Coronary artery (tissue), 2 donors: ENCODE data around the gene HID1.
"Not testable (repeated sequence)": the region's sequence is repeated elsewhere in the genome, so short reads cannot be mapped to it uniquely, and the experiment has no call there.

ENCODE experiments used
- DNase-seq: peaks from one replicate; pipeline ENCODE4 v3.0.0-alpha.2; 2017; ENCODE audit warnings: low spot score
- H3K27ac ChIP-seq, 2 donors: fragments of 200-600 bp; sonication (generic); one replicate each; pipeline ENCODE4 v1.5.1; 2016 to 2019
- H3K4me3 ChIP-seq: fragments of 200-600 bp; sonication (generic); 2 replicates; pipeline ENCODE4 v1.5.1; 2016; ENCODE audit warnings: mild to moderate bottlenecking, moderate library complexity
- TF ChIP-seq, protein P1 (sequence below): fragments of 200-600 bp; sonication (generic); IDR thresholded peaks from one replicate; pipeline ENCODE4 v1.5.1; 2019; ENCODE audit warnings: antibody characterized with exemption

Gene HID1

GRCh38 chr17:74986206-74986576 is 13.6 kb upstream of the HID1 start:
- TF ChIP-seq, protein P1, sequence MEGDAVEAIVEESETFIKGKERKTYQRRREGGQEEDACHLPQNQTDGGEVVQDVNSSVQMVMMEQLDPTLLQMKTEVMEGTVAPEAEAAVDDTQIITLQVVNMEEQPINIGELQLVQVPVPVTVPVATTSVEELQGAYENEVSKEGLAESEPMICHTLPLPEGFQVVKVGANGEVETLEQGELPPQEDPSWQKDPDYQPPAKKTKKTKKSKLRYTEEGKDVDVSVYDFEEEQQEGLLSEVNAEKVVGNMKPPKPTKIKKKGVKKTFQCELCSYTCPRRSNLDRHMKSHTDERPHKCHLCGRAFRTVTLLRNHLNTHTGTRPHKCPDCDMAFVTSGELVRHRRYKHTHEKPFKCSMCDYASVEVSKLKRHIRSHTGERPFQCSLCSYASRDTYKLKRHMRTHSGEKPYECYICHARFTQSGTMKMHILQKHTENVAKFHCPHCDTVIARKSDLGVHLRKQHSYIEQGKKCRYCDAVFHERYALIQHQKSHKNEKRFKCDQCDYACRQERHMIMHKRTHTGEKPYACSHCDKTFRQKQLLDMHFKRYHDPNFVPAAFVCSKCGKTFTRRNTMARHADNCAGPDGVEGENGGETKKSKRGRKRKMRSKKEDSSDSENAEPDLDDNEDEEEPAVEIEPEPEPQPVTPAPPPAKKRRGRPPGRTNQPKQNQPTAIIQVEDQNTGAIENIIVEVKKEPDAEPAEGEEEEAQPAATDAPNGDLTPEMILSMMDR, result no peak
- DNase-seq, result no peak
- no peak overlapping the region for H3K4me3 ChIP-seq
- no peak overlapping the region for H3K27ac ChIP-seq

DNA sequence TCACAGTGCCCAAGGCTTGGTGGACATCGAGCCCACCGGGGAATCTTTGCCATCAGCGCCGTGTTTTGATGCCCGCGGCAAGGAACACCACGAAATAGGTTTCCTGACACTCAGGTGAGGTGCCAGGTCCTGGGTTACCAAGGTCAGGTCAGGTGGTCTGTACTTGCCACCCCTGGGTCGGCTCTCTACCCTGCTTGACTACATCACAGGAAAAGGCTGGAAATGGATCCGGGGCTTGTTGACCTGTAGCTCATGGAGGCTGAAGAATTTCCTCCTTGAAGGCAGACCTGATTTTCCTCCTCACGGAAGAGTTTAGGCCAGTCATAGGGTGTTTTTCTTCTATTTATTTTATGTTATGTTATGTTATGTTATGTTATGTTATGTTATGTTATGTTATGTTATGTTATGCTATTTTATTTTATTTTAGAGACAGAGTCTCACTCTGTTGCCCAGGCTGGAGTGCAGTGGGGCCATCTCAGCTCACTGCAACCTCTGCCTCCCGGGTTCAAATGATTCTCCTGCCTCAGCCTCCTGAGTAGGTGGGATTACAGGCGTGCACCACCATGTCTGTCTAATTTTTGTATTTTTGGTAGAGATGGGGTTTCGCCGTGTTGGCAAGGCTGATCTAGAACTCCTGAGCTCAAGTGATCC is 10.2 kb upstream of the HID1 start:
- Histone ChIP-seq H3K4me3 (peak overlapping the region; percentile 89), H3K27ac (peak overlapping the region; percentile 65 to 93)
- DNase-seq, result not testable (repeated sequence)

GRCh38 chr17:74981979-74982662 is 9.6 kb upstream of the HID1 start:
- no peak for DNase-seq
- Histone ChIP-seq H3K4me3 (peak overlapping the region; percentile 89), H3K27ac (peak overlapping the region; percentile 65 to 93)
- TF ChIP-seq, protein P1, result no peak

GRCh38 chr17:74981318-74981978 is 8.9 kb upstream of the HID1 start:
- H3K4me3 ChIP-seq, result peak overlapping the region; percentile 89
- peak overlapping the region; percentile 65 to 93 for H3K27ac ChIP-seq
- no peak for DNase-seq
- TF ChIP-seq, protein P1, result no peak

GRCh38 chr17:74979408-74980146 is 7.0 kb upstream of the HID1 start:
- no peak overlapping the region for H3K27ac ChIP-seq
- TF ChIP-seq, protein P1, result no peak
- H3K4me3 ChIP-seq, result no peak overlapping the region
- DNase-seq, result no peak

DNA sequence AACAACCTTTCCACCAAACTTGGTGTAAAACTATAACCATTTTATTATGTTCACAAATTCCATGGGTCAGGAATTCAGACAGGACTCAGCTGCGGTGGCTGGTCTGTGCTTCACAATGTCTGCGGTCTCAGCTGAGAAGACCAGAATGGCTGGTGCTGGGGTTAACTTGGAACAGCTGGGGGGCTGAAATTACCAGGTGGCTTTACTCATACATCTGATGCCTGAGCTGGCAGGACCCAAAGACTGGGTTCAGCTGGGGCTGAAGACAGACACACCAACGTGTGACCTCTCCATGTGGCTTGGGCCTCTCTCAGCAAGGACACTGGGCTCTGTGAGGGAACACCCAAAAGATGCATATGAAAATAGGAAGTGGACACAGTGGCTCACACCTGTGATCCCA is 5.7 kb upstream of the HID1 start:
- no peak for DNase-seq
- TF ChIP-seq, protein P1, result no peak
- H3K4me3 ChIP-seq, result no peak overlapping the region
- H3K27ac ChIP-seq, result no peak overlapping the region

DNA sequence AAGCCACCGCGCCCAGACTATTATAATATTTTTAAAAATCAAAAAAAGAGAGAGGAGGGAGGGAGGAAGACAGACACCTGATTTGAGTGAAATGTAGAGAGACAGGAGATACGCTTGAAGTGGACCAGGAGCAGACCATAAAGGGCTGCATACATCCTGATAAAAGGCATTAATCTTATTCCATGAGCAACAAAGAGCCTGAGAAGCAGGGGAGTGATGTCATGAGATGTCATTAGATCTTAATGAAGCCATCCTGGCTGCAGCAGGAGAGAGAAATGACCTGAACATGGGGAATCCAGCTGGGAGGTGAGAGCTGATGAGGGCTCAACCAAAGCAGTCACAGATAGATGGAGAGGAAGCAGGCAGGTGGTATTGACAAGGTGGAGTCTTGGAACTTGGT is 5.2 kb upstream of the HID1 start:
- H3K27ac ChIP-seq, result no peak overlapping the region
- H3K4me3 ChIP-seq, result no peak overlapping the region
- DNase-seq, result no peak
- TF ChIP-seq, protein P1, result no peak
